Left ventricle myocardium inferior (tissue), 1 donor: ENCODE results near the gene CALN1. TPM values are rescaled to one million over a fixed set of nuclear protein-coding genes. Genes with fewer than 3 reads are reported as not detected.

Experiments used
- DNase-seq: peaks from one replicate; pipeline ENCODE4 v3.0.0-alpha.2; 2020
- H3K27ac ChIP-seq: fragments of 200-600 bp; replicated peaks from 2 replicates; pipeline ENCODE4 v1.8.0; 2021
- H3K27me3 ChIP-seq: fragments of 200-600 bp; 2 replicates; pipeline ENCODE4 v1.8.0; 2021; ENCODE audit warnings: low read depth
- H3K36me3 ChIP-seq: fragments of 200-600 bp; 2 replicates; pipeline ENCODE4 v1.8.0; 2021
- H3K4me1 ChIP-seq: fragments of 200-600 bp; 2 replicates; pipeline ENCODE4 v1.8.0; 2021
- H3K4me3 ChIP-seq: fragments of 200-600 bp; 2 replicates; pipeline ENCODE4 v1.8.0; 2021; ENCODE audit warnings: mild to moderate bottlenecking, moderate library complexity
- H3K9me3 ChIP-seq: fragments of 200-600 bp; replicated peaks from 2 replicates; pipeline ENCODE4 v1.8.0; 2021
- CTCF ChIP-seq: fragments of 200-600 bp; IDR thresholded peaks from 2 replicates; pipeline ENCODE4 v1.8.0; 2021; ENCODE audit warnings: antibody characterized with exemption, mild to moderate bottlenecking, borderline replicate concordance
- intact Hi-C: fragments of 100-400 bp; cut with micrococcal nuclease; formaldehyde crosslinking; loops from one replicate; pipeline ENCODE4 v1.11.0; 2022
- total RNA-seq: library from RNA; stranded (reverse); fragmentation: NEBNext Ultra II Directional; extraction: Animal tissue kit (Norgen Biotek cat#: 25700); gene quantifications from one replicate; pipeline ENCODE4 v1.2.1, GENCODE V29; 2021
- donor health status: DM: no; HTN: yes; CAD: no; lungs with severe emphysema.

CALN1 gene
- total RNA-seq, 1 donor from 2014 or later, result not detected

GRCh38 chr7:71782051-71782450 lies 630.1 kb downstream of the CALN1 start:
- intact Hi-C loops, result no loop called here
- DNase-seq, result no peak
- H3K27ac ChIP-seq, result no peak overlapping the region

GRCh38 chr7:71780282-71780681 lies 631.9 kb downstream of the CALN1 start:
- H3K27ac ChIP-seq, result no peak overlapping the region
- no peak for TF ChIP-seq CTCF
- H3K4me1 ChIP-seq, result no peaks in the 10 kb centered on the region
- intact Hi-C loops, result no loop called here
- DNase-seq, result no peak
- H3K36me3 ChIP-seq, result no peaks in the 10 kb centered on the region
- no peak overlapping the region for H3K4me3 ChIP-seq
- peaks cover 75% of the 10 kb centered on the region for H3K27me3 ChIP-seq
- H3K9me3 ChIP-seq, result no peaks in the 10 kb centered on the region

More at GRCh38 chr7:71782051-71782450, 630.1 kb downstream of the CALN1 start:
- peaks cover 13% of the 10 kb centered on the region for H3K9me3 ChIP-seq
- H3K4me1 ChIP-seq, result no peaks in the 10 kb centered on the region
- H3K36me3 ChIP-seq, result no peaks in the 10 kb centered on the region
- H3K4me3 ChIP-seq, result no peak overlapping the region
- no peak for TF ChIP-seq CTCF
- H3K27me3 ChIP-seq, result peaks cover 59% of the 10 kb centered on the region

- Histone ChIP-seq H3K9me3 (no peaks in the 10 kb centered on the region), H3K4me1 (no peaks in the 10 kb centered on the region), H3K4me3 (no peak overlapping the region), H3K36me3 (no peaks in the 10 kb centered on the region), H3K27me3 (peaks cover 84% of the 10 kb centered on the region), H3K27ac (no peak overlapping the region)
- intact Hi-C loops, result no loop called here
- no peak for DNase-seq
- no peak for TF ChIP-seq CTCF
Observed at GRCh38 chr7:71777278-71777677, 634.9 kb downstream of the CALN1 start.

GRCh38 chr7:71776726-71777125 lies 635.4 kb downstream of the CALN1 start:
- peaks cover 84% of the 10 kb centered on the region for H3K27me3 ChIP-seq
- no peaks in the 10 kb centered on the region for H3K36me3 ChIP-seq
- intact Hi-C loops, result no loop called here
- H3K4me3 ChIP-seq, result no peak overlapping the region
- no peak for DNase-seq
- no peak overlapping the region for H3K27ac ChIP-seq
- no peak for TF ChIP-seq CTCF
- no peaks in the 10 kb centered on the region for H3K4me1 ChIP-seq
- no peaks in the 10 kb centered on the region for H3K9me3 ChIP-seq

- intact Hi-C loops, result no loop called here
- no peaks in the 10 kb centered on the region for H3K36me3 ChIP-seq
- no peak for DNase-seq
Observed at GRCh38 chr7:71775648-71776047, 636.5 kb downstream of the CALN1 start.

More at GRCh38 chr7:71775648-71776047, 636.5 kb downstream of the CALN1 start:
- TF ChIP-seq CTCF, result no peak
- Histone ChIP-seq H3K27ac (no peak overlapping the region), H3K27me3 (peaks cover 80% of the 10 kb centered on the region), H3K4me1 (no peaks in the 10 kb centered on the region), H3K4me3 (no peak overlapping the region), H3K9me3 (no peaks in the 10 kb centered on the region)
